B cell (primary cell): ENCODE data around the gene B4GALNT4. TPM values are rescaled to one million over a fixed set of nuclear protein-coding genes. Genes with fewer than 3 reads are reported as not detected.

ENCODE experiments used
- ATAC-seq: fragments of 200-7000 bp; cut with Tn5 transposase; one replicate; pipeline ENCODE4 v1.10.0; 2021; ENCODE audit warnings: low read depth, mild to moderate bottlenecking, moderate number of reproducible peaks, moderate library complexity
- CTCF ChIA-PET: fragments of 350-600 bp; sonication (Branson Sonifier 250); formaldehyde crosslinking; loops from one replicate; lab custom pipeline; 2021; ENCODE audit warnings: antibody characterized with exemption, inconsistent platforms; lab: Charles Lee
- POLR2A ChIA-PET: fragments of 350-600 bp; sonication (Branson Sonifier 250); formaldehyde crosslinking; loops from one replicate; lab custom pipeline; 2021; ENCODE audit warnings: antibody characterized with exemption; lab: Charles Lee
- DNase-seq: peaks from one replicate; pipeline ENCODE4 v3.0.0; 2013
- H2AFZ ChIP-seq: 2 replicates; pipeline ENCODE4 v1.6.1; 2012; ENCODE audit warnings: mild to moderate bottlenecking, low read depth, low read length; ENCODE audit not compliant: insufficient read depth, poor library complexity, severe bottlenecking
- H3K27ac ChIP-seq, 2 donors: 1 replicate in 1 of 2; 2 replicates in 1 of 2; pipeline ENCODE4 v1.5.1; 2012 to 2013; ENCODE audit warnings: low read length in 2 of 2, mild to moderate bottlenecking in 2 of 2, moderate library complexity in 1 of 2
- H3K27me3 ChIP-seq, 4 experiments: fragments of 200-600 bp in 1 of 4; sonication (generic) in 1 of 4; replicated peaks in 1 of 4; 1 replicate in 2 of 4; 2 replicates in 2 of 4; pipeline versions ENCODE4 v1.6.1 to v1.7.0; 2013 to 2016; ENCODE audit warnings: low read length in 3 of 4, mild to moderate bottlenecking in 2 of 4, mixed read lengths in 1 of 4, moderate library complexity in 1 of 4; ENCODE audit not compliant: insufficient read depth in 4 of 4, control insufficient read depth in 3 of 4; ENCODE audit errors: control extremely low read depth in 1 of 4
- H3K36me3 ChIP-seq, 2 experiments: replicated peaks in 1 of 2; 1 replicate in 1 of 2; 2 replicates in 1 of 2; pipeline versions ENCODE4 v1.6.1 to v1.7.1; 2013; ENCODE audit warnings: low read length in 1 of 2; ENCODE audit not compliant: insufficient read depth in 2 of 2, control insufficient read depth in 1 of 2; ENCODE audit errors: control extremely low read depth in 1 of 2, extremely low read depth in 1 of 2
- H3K4me1 ChIP-seq, 2 donors: fragments of 200-600 bp in 1 of 2; sonication (generic) in 1 of 2; 1 replicate in 1 of 2; 2 replicates in 1 of 2; pipeline versions ENCODE4 v1.5.1 to v1.6.1; 2013 to 2017; ENCODE audit warnings: low read length in 2 of 2; ENCODE audit not compliant: control insufficient read depth in 2 of 2, insufficient read depth in 2 of 2
- H3K4me2 ChIP-seq: replicated peaks from 2 replicates; pipeline ENCODE3; 2012; ENCODE audit warnings: mild to moderate bottlenecking, low read depth, low read length; ENCODE audit not compliant: poor library complexity, severe bottlenecking
- H3K4me3 ChIP-seq, 5 experiments: fragments of 200-600 bp in 1 of 5; sonication (generic) in 1 of 5; 1 replicate in 3 of 5; 2 replicates in 2 of 5; pipeline versions ENCODE4 v1.5.1 to v1.7.0; 2011 to 2016; ENCODE audit warnings: low read length in 4 of 5, mild to moderate bottlenecking in 4 of 5, low read depth in 2 of 5, control low read depth in 1 of 5, moderate library complexity in 1 of 5; ENCODE audit not compliant: insufficient read depth in 1 of 5; ENCODE audit errors: control extremely low read depth in 1 of 5, extremely low read depth in 1 of 5
- H3K79me2 ChIP-seq: fragments of 200-600 bp; sonication (generic); one replicate; pipeline ENCODE4 v1.6.0; 2016; ENCODE audit warnings: low read length; ENCODE audit not compliant: control insufficient read depth, insufficient read depth
- H3K9ac ChIP-seq: fragments of 200-600 bp; sonication (generic); 2 replicates; pipeline ENCODE4 v1.6.1; 2017; ENCODE audit warnings: mild to moderate bottlenecking, low read length, moderate library complexity
- H3K9me3 ChIP-seq, 3 donors: one replicate each; pipeline versions ENCODE4 v1.6.1 to v1.7.1; 2013; ENCODE audit warnings: low read length in 2 of 3; ENCODE audit not compliant: control insufficient read depth in 2 of 3, insufficient read depth in 1 of 3; ENCODE audit errors: control extremely low read depth in 1 of 3
- H4K20me1 ChIP-seq: 2 replicates; pipeline ENCODE4 v1.6.0; 2012; ENCODE audit warnings: mild to moderate bottlenecking, low read length; ENCODE audit not compliant: insufficient read depth, control insufficient read depth, poor library complexity, severe bottlenecking
- H3K27ac Mint-ChIP-seq: one replicate; pipeline ENCODE4 v1.8.0; 2021; ENCODE audit warnings: mixed read lengths
- H3K27me3 Mint-ChIP-seq: one replicate; pipeline ENCODE4 v1.8.0; 2021; ENCODE audit warnings: mixed read lengths
- H3K4me1 Mint-ChIP-seq: one replicate; pipeline ENCODE4 v1.8.0; 2021; ENCODE audit warnings: mixed read lengths
- H3K4me3 Mint-ChIP-seq: one replicate; pipeline ENCODE4 v1.8.0; 2021; ENCODE audit warnings: mixed read lengths
- H3K9me3 Mint-ChIP-seq: one replicate; pipeline ENCODE4 v1.8.0; 2022; ENCODE audit warnings: mixed read lengths; ENCODE audit not compliant: insufficient read depth
- EZH2 ChIP-seq: IDR thresholded peaks from 2 replicates; pipeline ENCODE4 v1.6.1; 2012; ENCODE audit warnings: borderline replicate concordance, low read depth, mild to moderate bottlenecking, moderate library complexity, low read length; ENCODE audit not compliant: insufficient read depth, poor library complexity, severe bottlenecking
- WGBS: methylation state at CpG from one replicate; pipeline ENCODE4 v1.1.5; 2013; ENCODE audit warnings: missing lambda C conversion rate; ENCODE audit not compliant: insufficient coverage; 5-methylcytosine and 5-hydroxymethylcytosine counted together
- intact Hi-C: fragments of 100-400 bp; cut with micrococcal nuclease; formaldehyde crosslinking; loops from one replicate; pipeline ENCODE4 v1.10.0; 2022
- polyA plus RNA-seq: library from polyadenylated mRNA; depleted of rRNA; stranded (reverse); fragments of >200 nt; gene quantifications from 2 replicates; pipeline ENCODE4 v1.2.3, GENCODE V29; 2012
- total RNA-seq, 2 donors: library from RNA; stranded (reverse); fragments of 120-200 nt in 1 of 2; gene quantifications; 1 replicate in 1 of 2; 2 replicates in 1 of 2; pipeline versions ENCODE4 v1.2.3 to v1.2.4, GENCODE V29; 2013 to 2022
- TF ChIP-seq, protein P1 (sequence below): fragments of 200-600 bp; IDR thresholded peaks from one replicate; pipeline ENCODE4 v1.8.0; 2022; ENCODE audit warnings: antibody characterized with exemption, mild to moderate bottlenecking

The B4GALNT4 gene
- total and polyA plus RNA-seq, 2 donors (not counting 1 experiment from before 2014, with no cell fraction given) = not detected

DNA sequence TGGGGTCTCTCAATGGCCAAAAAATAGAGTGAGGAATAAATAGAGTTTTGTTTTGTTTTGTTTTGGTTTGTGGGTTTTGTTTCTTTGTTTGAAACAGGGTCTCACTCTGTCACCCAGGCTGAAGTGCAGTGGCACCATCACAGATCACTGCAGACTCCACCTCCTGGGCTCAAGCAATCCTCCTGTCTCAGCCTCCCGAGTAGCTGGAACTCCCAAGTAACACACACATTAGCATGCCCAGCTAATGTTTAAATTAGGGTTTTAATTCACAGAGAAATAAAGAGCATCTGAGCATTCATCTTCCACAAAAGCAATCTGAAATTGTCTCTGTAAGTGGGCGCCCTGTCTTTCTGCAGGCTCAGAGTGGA, 39.4 kb upstream of the B4GALNT4 start:
- Histone ChIP-seq H3K36me3 (no peaks in the 10 kb centered on the region), H3K4me2 (no peak overlapping the region), H3K9me3 (peaks cover 0 to 13% (median 0%) of the 10 kb centered on the region in 3 donors), H3K27me3 (no peaks in the 10 kb centered on the region), H3K4me1 (peaks cover 34 to 50% of the 10 kb centered on the region in 2 donors), H3K9ac (no peak overlapping the region), H3K4me3 (no peak overlapping the region), H4K20me1 (no peaks in the 10 kb centered on the region), H3K79me2 (no peaks in the 10 kb centered on the region), H3K27ac (no peak overlapping the region), H2AFZ (no peak overlapping the region)
- Mint-ChIP-seq H3K27me3 (no peaks in the 10 kb centered on the region), H3K27ac (peak overlapping the region; percentile 62), H3K4me3 (no peak overlapping the region), H3K4me1 (peaks cover 50% of the 10 kb centered on the region), H3K9me3 (no peaks in the 10 kb centered on the region)
- CTCF ChIA-PET = interaction anchor here (1.0 to 4.4 kb wide), 4 partner anchors 17 to 113 kb away, joined by 3 to 23 read pairs (median 7); no protein-coding TSS in a partner anchor
- ATAC-seq = no peak
- intact Hi-C loops = no loop called here
- POLR2A ChIA-PET = interaction anchor here (0.5 to 1.2 kb wide), 2 partner anchors 10 to 44 kb away, joined by 3 read pairs; no protein-coding TSS in a partner anchor
- no peak for DNase-seq
- TF ChIP-seq, protein P1, sequence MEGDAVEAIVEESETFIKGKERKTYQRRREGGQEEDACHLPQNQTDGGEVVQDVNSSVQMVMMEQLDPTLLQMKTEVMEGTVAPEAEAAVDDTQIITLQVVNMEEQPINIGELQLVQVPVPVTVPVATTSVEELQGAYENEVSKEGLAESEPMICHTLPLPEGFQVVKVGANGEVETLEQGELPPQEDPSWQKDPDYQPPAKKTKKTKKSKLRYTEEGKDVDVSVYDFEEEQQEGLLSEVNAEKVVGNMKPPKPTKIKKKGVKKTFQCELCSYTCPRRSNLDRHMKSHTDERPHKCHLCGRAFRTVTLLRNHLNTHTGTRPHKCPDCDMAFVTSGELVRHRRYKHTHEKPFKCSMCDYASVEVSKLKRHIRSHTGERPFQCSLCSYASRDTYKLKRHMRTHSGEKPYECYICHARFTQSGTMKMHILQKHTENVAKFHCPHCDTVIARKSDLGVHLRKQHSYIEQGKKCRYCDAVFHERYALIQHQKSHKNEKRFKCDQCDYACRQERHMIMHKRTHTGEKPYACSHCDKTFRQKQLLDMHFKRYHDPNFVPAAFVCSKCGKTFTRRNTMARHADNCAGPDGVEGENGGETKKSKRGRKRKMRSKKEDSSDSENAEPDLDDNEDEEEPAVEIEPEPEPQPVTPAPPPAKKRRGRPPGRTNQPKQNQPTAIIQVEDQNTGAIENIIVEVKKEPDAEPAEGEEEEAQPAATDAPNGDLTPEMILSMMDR = no peak
- WGBS = 100% methylated on average over 1 of the region's 2 CpGs

DNA sequence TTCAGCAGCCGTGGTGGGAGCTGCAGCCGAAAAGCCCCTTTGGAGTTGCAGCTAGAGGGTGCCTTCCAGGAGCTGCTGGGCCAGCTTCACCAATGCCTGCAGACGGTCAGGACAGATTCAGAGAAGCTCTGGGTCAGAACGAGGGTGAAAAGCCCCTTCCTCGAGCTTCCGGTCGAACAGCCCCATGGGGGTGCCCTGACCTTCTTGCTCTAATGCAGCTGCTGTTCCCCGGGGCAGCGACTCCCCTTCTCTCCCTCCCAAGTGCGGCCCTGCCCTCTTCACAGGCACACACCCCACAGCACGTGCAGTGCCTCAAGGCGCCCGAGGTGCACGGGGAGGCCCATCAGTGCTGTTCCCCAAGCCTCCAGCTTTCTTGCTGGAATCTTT, 39.0 kb upstream of the B4GALNT4 start:
- intact Hi-C loops = no loop called here
- no peak overlapping the region for H3K27ac Mint-ChIP-seq

More for the DNA sequence above, 39.0 kb upstream of the B4GALNT4 start:
- TF ChIP-seq EZH2 = no peak
- TF ChIP-seq, protein P1 = no peak
- H3K27me3 ChIP-seq = no peaks in the 10 kb centered on the region
- ATAC-seq (no peak), DNase-seq (no peak)
- H3K9me3 ChIP-seq = peaks cover 0 to 13% (median 0%) of the 10 kb centered on the region in 3 donors
- Mint-ChIP-seq H3K4me1 (peaks cover 49% of the 10 kb centered on the region), H3K9me3 (no peaks in the 10 kb centered on the region), H3K4me3 (no peak overlapping the region), H3K27me3 (no peaks in the 10 kb centered on the region)
- POLR2A ChIA-PET = interaction anchor here (0.5 kb wide), 1 partner anchor 43 kb away, joined by 3 read pairs; no protein-coding TSS in a partner anchor
- H3K4me2 ChIP-seq = peak overlapping the region; percentile 58
- H3K27ac ChIP-seq = no peak overlapping the region
- no peaks in the 10 kb centered on the region for H4K20me1 ChIP-seq
- H3K36me3 ChIP-seq = no peaks in the 10 kb centered on the region
- 51% methylated on average over 13 of the region's 14 CpGs for WGBS
- peak overlapping the region; percentile 28 for H2AFZ ChIP-seq
- H3K79me2 ChIP-seq = no peaks in the 10 kb centered on the region
- H3K9ac ChIP-seq = no peak overlapping the region
- no peak overlapping the region for H3K4me3 ChIP-seq
- CTCF ChIA-PET = interaction anchor here (1.0 to 4.4 kb wide), 4 partner anchors 18 to 114 kb away, joined by 3 to 23 read pairs (median 7); no protein-coding TSS in a partner anchor
- H3K4me1 ChIP-seq = peaks cover 34 to 49% of the 10 kb centered on the region in 2 donors
